HCT116 (cell line): Measurements from ENCODE around the gene LAMA4. TPM values are rescaled to one million over a fixed set of nuclear protein-coding genes. Genes with fewer than 3 reads are reported as not detected.
A peak's percentile ranks its signal among the peaks of the same experiment; 100 is the strongest.

Experiments
- ATAC-seq: fragments of 200-7000 bp; cut with Tn5 transposase; 2 replicates; pipeline ENCODE4 v1.9.1; 2020; ENCODE audit warnings: mild to moderate bottlenecking, moderate library complexity
- BruUV-seq: library from RNA; stranded (reverse); fragments of 400-500 nt; replicated peaks from 2 replicates; lab custom pipeline; 2021; lab: Mats Ljungman, UMichigan
- CTCF ChIA-PET: fragments of 300-600 bp; sonication (Branson Sonifier 250); formaldehyde crosslinking; loops from one replicate; lab custom pipeline; 2021; ENCODE audit warnings: antibody characterized with exemption; lab: Charles Lee
- POLR2A ChIA-PET: fragments of 300-600, 350-600 bp; sonication (Branson Sonifier 250); formaldehyde crosslinking; loops from one replicate; lab custom pipeline; 2021; ENCODE audit warnings: antibody characterized with exemption; lab: Charles Lee
- RAD21 ChIA-PET, 2 experiments: fragments of 300-600 bp; sonication (Branson Sonifier 250); formaldehyde crosslinking; loops; one replicate each; lab custom pipeline; 2023; ENCODE audit warnings: low total read pairs in 2 of 2; ENCODE audit not compliant: uncharacterized antibody in 2 of 2, unreplicated experiment in 2 of 2, low non-redundant PET in 1 of 2; lab: Charles Lee
- DNase-seq: peaks from one replicate; pipeline ENCODE4 v3.0.0-alpha.2; 2010; ENCODE audit warnings: low read depth, low spot score
- H2AFZ ChIP-seq: fragments of 200-600 bp; shearing (Covaris generic), sonication (generic); 2 replicates; pipeline ENCODE4 v1.6.1; 2017; ENCODE audit warnings: low read depth, mixed run types, mixed read lengths, antibody characterized with exemption, low read length; ENCODE audit not compliant: poor library complexity, severe bottlenecking
- H3K27ac ChIP-seq: 2 replicates; pipeline ENCODE4 v1.5.1; 2012; ENCODE audit warnings: low read depth, low read length
- H3K27me3 ChIP-seq: fragments of 200-600 bp; sonication (generic); 2 replicates; pipeline ENCODE4 v1.6.1; 2016; ENCODE audit warnings: mixed run types, low read length, mixed read lengths; ENCODE audit not compliant: insufficient read depth
- H3K36me3 ChIP-seq, 2 experiments: fragments of 200-500 bp in 1 of 2; fragments of 200-600 bp in 1 of 2; sonication (Bioruptor generic) in 1 of 2; sonication (generic) in 1 of 2; 2 replicates each; pipeline versions ENCODE4 v1.5.1 to v1.6.1; 2014 to 2016; ENCODE audit warnings: low read length in 2 of 2, inconsistent platforms in 1 of 2, mixed read lengths in 1 of 2, mixed run types in 1 of 2; ENCODE audit not compliant: insufficient read depth in 2 of 2, control insufficient read depth in 1 of 2
- H3K4me1 ChIP-seq, 2 experiments: fragments of 200-600 bp in 1 of 2; sonication (generic) in 1 of 2; 2 replicates each; pipeline versions ENCODE4 v1.5.1 to v1.6.1; 2012 to 2017; ENCODE audit warnings: low read length in 2 of 2, inconsistent platforms in 1 of 2, mild to moderate bottlenecking in 1 of 2, mixed read lengths in 1 of 2, mixed run types in 1 of 2, moderate library complexity in 1 of 2; ENCODE audit not compliant: insufficient read depth in 2 of 2, control insufficient read depth in 1 of 2
- H3K4me2 ChIP-seq: fragments of 200-600 bp; sonication (generic); 2 replicates; pipeline ENCODE4 v1.6.1; 2017; ENCODE audit warnings: mixed run types, low read length, mixed read lengths
- H3K4me3 ChIP-seq, 2 experiments: fragments of 200-600 bp in 1 of 2; sonication (generic) in 1 of 2; replicated peaks in 1 of 2; 2 replicates each; pipeline ENCODE4 v1.5.1; 2011 to 2016; ENCODE audit warnings: low read length in 2 of 2, control low read depth in 1 of 2, low read depth in 1 of 2, mild to moderate bottlenecking in 1 of 2, mixed read lengths in 1 of 2, mixed run types in 1 of 2
- H3K79me2 ChIP-seq: fragments of 200-600 bp; sonication (generic); 2 replicates; pipeline ENCODE4 v1.6.1; 2017; ENCODE audit warnings: mild to moderate bottlenecking, mixed run types, low read length, moderate library complexity, mixed read lengths; ENCODE audit not compliant: insufficient read depth
- H3K9ac ChIP-seq: fragments of 200-600 bp; sonication (generic); 2 replicates; pipeline ENCODE4 v1.6.1; 2016; ENCODE audit warnings: low read length, mixed read lengths
- H3K9me2 ChIP-seq: fragments of 200-600 bp; sonication (generic), shearing (Covaris generic); 2 replicates; pipeline ENCODE4 v1.6.1; 2017; ENCODE audit warnings: mixed run types, mild to moderate bottlenecking, moderate library complexity; ENCODE audit not compliant: insufficient read depth
- H3K9me3 ChIP-seq, 2 experiments: fragments of 200-500 bp in 1 of 2; fragments of 200-600 bp in 1 of 2; sonication (Bioruptor generic) in 1 of 2; sonication (generic) in 1 of 2; 2 replicates each; pipeline ENCODE4 v1.6.1; 2014 to 2017; ENCODE audit warnings: low read length in 2 of 2, mixed read lengths in 2 of 2, inconsistent platforms in 1 of 2, low read depth in 1 of 2, mild to moderate bottlenecking in 1 of 2, mixed run types in 1 of 2, moderate library complexity in 1 of 2; ENCODE audit not compliant: control insufficient read depth in 1 of 2, insufficient read depth in 1 of 2
- H4K20me1 ChIP-seq: fragments of 200-600 bp; sonication (generic), shearing (Covaris generic); 2 replicates; pipeline ENCODE4 v1.6.1; 2017; ENCODE audit warnings: mixed run types, mild to moderate bottlenecking, moderate library complexity; ENCODE audit not compliant: insufficient read depth
- CBX3 ChIP-seq: IDR thresholded peaks from 2 replicates; pipeline ENCODE4 v1.6.1; 2012; ENCODE audit warnings: low read depth
- EGR1 ChIP-seq: IDR thresholded peaks from 2 replicates; pipeline ENCODE4 v1.6.1; 2012; ENCODE audit warnings: low read depth
- EZH2 ChIP-seq: fragments of 200-600 bp; sonication (generic); IDR thresholded peaks from 2 replicates; pipeline ENCODE4 v1.6.1; 2017; ENCODE audit warnings: antibody characterized with exemption, mixed run types
- POLR2A ChIP-seq: IDR thresholded peaks from 2 replicates; pipeline ENCODE4 v1.7.0; 2011; ENCODE audit warnings: borderline replicate concordance; ENCODE audit not compliant: insufficient read depth, insufficient read length; ENCODE audit errors: extremely low read depth
- POLR2AphosphoS5 ChIP-seq: IDR thresholded peaks from 2 replicates; pipeline ENCODE4 v1.6.1; 2011; ENCODE audit warnings: mild to moderate bottlenecking, low read depth, low read length, moderate library complexity
- SIN3A ChIP-seq: IDR thresholded peaks from 2 replicates; pipeline ENCODE4 v1.6.1; 2012; ENCODE audit warnings: low read depth
- SRF ChIP-seq: IDR thresholded peaks from 2 replicates; pipeline ENCODE4 v1.6.1; 2012; ENCODE audit warnings: low read depth
- TCF7L2 ChIP-seq: IDR thresholded peaks from 2 replicates; pipeline ENCODE4 v1.7.0; 2011; ENCODE audit warnings: borderline replicate concordance, inconsistent platforms; ENCODE audit not compliant: insufficient read depth, insufficient read length; ENCODE audit errors: extremely low read depth
- intact Hi-C: fragments of 100-400 bp; cut with micrococcal nuclease; formaldehyde crosslinking; loops from 2 replicates; pipeline ENCODE4 v1.10.0; 2022
- total RNA-seq: library from RNA; stranded (reverse); gene quantifications from one replicate; pipeline ENCODE4 v1.2.1, GENCODE V29; 2021; ENCODE audit not compliant: unreplicated experiment

Gene LAMA4
- total RNA-seq, 1 experiment from 2014 or later: 2.2 TPM

- DNase-seq: no peak
- H3K4me1 ChIP-seq: no peaks in the 10 kb centered on the region
- no peak overlapping the region for H3K4me2 ChIP-seq
- no peaks in the 10 kb centered on the region for H3K27me3 ChIP-seq
- peak overlapping the region; percentile 85 for H2AFZ ChIP-seq
- H3K27ac ChIP-seq: no peak overlapping the region
- TF ChIP-seq CBX3 (no peak), POLR2AphosphoS5 (no peak), EGR1 (no peak), SRF (no peak)
- H3K9me3 ChIP-seq: no peaks in the 10 kb centered on the region
- no peak for ATAC-seq
- no peaks in the 10 kb centered on the region for H3K9me2 ChIP-seq
- CTCF ChIA-PET: no interaction called here
- POLR2A ChIA-PET: no interaction called here
- no TSS peak for BruUV-seq
- H3K79me2 ChIP-seq: no peaks in the 10 kb centered on the region
- intact Hi-C loops: no loop called here
- H3K4me3 ChIP-seq: no peak overlapping the region
- H3K9ac ChIP-seq: no peak overlapping the region
- H3K36me3 ChIP-seq: no peaks in the 10 kb centered on the region
- H4K20me1 ChIP-seq: no peaks in the 10 kb centered on the region
- RAD21 ChIA-PET: interaction anchor here in 1 of 2 experiments (0.6 kb wide), 1 partner anchor 67 kb away, joined by 4 read pairs; no protein-coding TSS in a partner anchor
Observed at GRCh38 chr6:112149719-112150263, 104.6 kb downstream of the LAMA4 start.

- H3K27ac ChIP-seq: no peak overlapping the region
- intact Hi-C loops: no loop called here
- ChIA-PET CTCF (no interaction called here), POLR2A (no interaction called here), RAD21 (interaction anchor here in 1 of 2 experiments (0.6 kb wide), 1 partner anchor 66 kb away, joined by 4 read pairs; no protein-coding TSS in a partner anchor)
- no peak for DNase-seq
- ATAC-seq: no peak
- H3K4me1 ChIP-seq: no peaks in the 10 kb centered on the region
- H4K20me1 ChIP-seq: no peaks in the 10 kb centered on the region
- no peaks in the 10 kb centered on the region for H3K9me2 ChIP-seq
- H3K4me3 ChIP-seq: no peak overlapping the region
- BruUV-seq: no TSS peak
- no peaks in the 10 kb centered on the region for H3K27me3 ChIP-seq
- no peak for TF ChIP-seq TCF7L2
- no peak for TF ChIP-seq EGR1
- no peak for TF ChIP-seq SIN3A
- no peak for TF ChIP-seq POLR2A
- no peak for TF ChIP-seq EZH2
- TF ChIP-seq, all 23 proteins: peak for 0
- H2AFZ ChIP-seq: no peak overlapping the region
- H3K36me3 ChIP-seq: no peaks in the 10 kb centered on the region
- H3K79me2 ChIP-seq: no peaks in the 10 kb centered on the region
- H3K9ac ChIP-seq: no peak overlapping the region
- H3K4me2 ChIP-seq: no peak overlapping the region
- H3K9me3 ChIP-seq: no peaks in the 10 kb centered on the region
Observed at GRCh38 chr6:112149236-112149635, 105.1 kb downstream of the LAMA4 start.
